HepG2 (cell line): Measurements from ENCODE around the gene DNASE2. TPM values are rescaled to one million over a fixed set of nuclear protein-coding genes. Genes with fewer than 3 reads are reported as not detected.

Experiments used
- ATAC-seq: fragments of 200-7000 bp; cut with Tn5 transposase; 3 replicates; pipeline ENCODE4 v1.9.1; 2020; ENCODE audit warnings: mild to moderate bottlenecking, moderate library complexity
- BruUV-seq: library from RNA; stranded (reverse); fragments of 400-500 nt; replicated peaks from 2 replicates; lab custom pipeline; 2021; lab: Mats Ljungman, UMichigan
- CTCF ChIA-PET: fragments of 300-600 bp; formaldehyde crosslinking; extraction: SDS; loops from one replicate; lab custom pipeline; 2021; ENCODE audit warnings: low total read pairs, inconsistent platforms, low intra/inter-chr PET ratio; lab: Yijun Ruan, JAX
- POLR2A ChIA-PET: fragments of 350-600 bp; sonication (Branson Sonifier 250); formaldehyde crosslinking; loops from one replicate; lab custom pipeline; 2020; ENCODE audit warnings: antibody characterized with exemption, inconsistent platforms; lab: Yijun Ruan, JAX
- DNase-seq: peaks from one replicate; pipeline ENCODE4 v3.0.0-alpha.2; 2015; ENCODE audit warnings: low spot score
- FAIRE-seq: peaks from 3 replicates; lab custom pipeline; 2011; peaks lifted over from hg19 to GRCh38; lab: Jason Lieb, UNC
- H2AFZ ChIP-seq: one replicate; pipeline ENCODE4 v1.6.1; 2011; ENCODE audit warnings: low read length, inconsistent platforms
- H3K27ac ChIP-seq: fragments of 300-600 bp; 3 replicates; pipeline ENCODE4 v1.8.0; 2011; ENCODE audit warnings: mixed run types, mild to moderate bottlenecking, mixed read lengths, low read length, inconsistent platforms; ENCODE audit not compliant: insufficient read depth; ENCODE audit errors: extremely low read length
- H3K27me3 ChIP-seq, 2 experiments: fragments of 200-600 bp in 1 of 2; 2 replicates in 1 of 2; 3 replicates in 1 of 2; pipeline versions ENCODE4 v1.6.0 to v1.8.0; 2011; ENCODE audit warnings: low read length in 2 of 2, mild to moderate bottlenecking in 2 of 2, moderate library complexity in 2 of 2, inconsistent platforms in 1 of 2; ENCODE audit not compliant: insufficient read depth in 2 of 2, control insufficient read depth in 1 of 2
- H3K36me3 ChIP-seq, 2 experiments: fragments of 200-600 bp in 1 of 2; replicated peaks in 1 of 2; 2 replicates in 1 of 2; 3 replicates in 1 of 2; pipeline versions ENCODE4 v1.5.1 to v1.8.0; 2011; ENCODE audit warnings: low read length in 2 of 2, inconsistent platforms in 1 of 2; ENCODE audit not compliant: insufficient read depth in 2 of 2, control insufficient read depth in 1 of 2
- H3K4me1 ChIP-seq: 2 replicates; pipeline ENCODE4 v1.5.1; 2012; ENCODE audit warnings: low read length, inconsistent platforms; ENCODE audit not compliant: insufficient read depth
- H3K4me2 ChIP-seq: 2 replicates; pipeline ENCODE4 v1.6.0; 2011; ENCODE audit warnings: low read depth, low read length, inconsistent platforms
- H3K4me3 ChIP-seq, 3 experiments: fragments of 200-600 bp in 1 of 3; sonication (generic), shearing (Covaris generic) in 1 of 3; replicated peaks in 1 of 3; 2 replicates each; pipeline ENCODE4 v1.5.1; 2011 to 2016; ENCODE audit warnings: low read length in 3 of 3, inconsistent platforms in 2 of 3, low read depth in 2 of 3, mild to moderate bottlenecking in 2 of 3, control low read depth in 1 of 3, mixed read lengths in 1 of 3; ENCODE audit not compliant: insufficient read depth in 1 of 3
- H3K79me2 ChIP-seq: one replicate; pipeline ENCODE4 v1.6.1; 2011; ENCODE audit warnings: low read length, inconsistent platforms; ENCODE audit not compliant: insufficient read depth
- H3K9ac ChIP-seq: 2 replicates; pipeline ENCODE4 v1.6.0; 2011; ENCODE audit warnings: mild to moderate bottlenecking, low read depth, low read length, inconsistent platforms; ENCODE audit not compliant: insufficient read depth
- H3K9me3 ChIP-seq: 2 replicates; pipeline ENCODE4 v1.5.1; 2012; ENCODE audit warnings: mild to moderate bottlenecking, low read length
- H4K20me1 ChIP-seq: 2 replicates; pipeline ENCODE4 v1.6.0; 2011; ENCODE audit warnings: inconsistent platforms, mild to moderate bottlenecking, low read length, moderate library complexity; ENCODE audit not compliant: insufficient read depth
- HCFC1 ChIP-seq: fragments of 150-350 bp; IDR thresholded peaks from 2 replicates; pipeline ENCODE4 v1.6.1; 2014; ENCODE audit warnings: low read depth, low read length
- MIER3 ChIP-seq: IDR thresholded peaks from 2 replicates; pipeline ENCODE4 v1.6.1; 2016; ENCODE audit warnings: missing compliant biosample characterization, borderline replicate concordance
- MTF1 ChIP-seq: sonication (generic); formaldehyde crosslinking; IDR thresholded peaks from 2 replicates; pipeline ENCODE4 v1.5.0; 2020; ENCODE audit warnings: missing genetic modification reagents
- NFYB ChIP-seq: sonication (generic); formaldehyde crosslinking; IDR thresholded peaks from 2 replicates; pipeline ENCODE4 v1.4.0; 2020; ENCODE audit warnings: missing genetic modification reagents
- NFYC ChIP-seq: IDR thresholded peaks from 2 replicates; pipeline ENCODE4 v1.6.1; 2016; ENCODE audit warnings: missing genetic modification reagents, missing compliant biosample characterization
- PBX2 ChIP-seq: IDR thresholded peaks from 2 replicates; pipeline ENCODE4 v1.6.1; 2016; ENCODE audit warnings: control low read depth
- SP2 ChIP-seq: sonication (generic); formaldehyde crosslinking; IDR thresholded peaks from 2 replicates; pipeline ENCODE4 v1.5.1; 2020; ENCODE audit warnings: mild to moderate bottlenecking, missing genetic modification reagents
- STAT6 ChIP-seq: sonication (generic); formaldehyde crosslinking; IDR thresholded peaks from 2 replicates; pipeline ENCODE4 v1.4.0; 2020; ENCODE audit warnings: missing genetic modification reagents, mild to moderate bottlenecking, borderline replicate concordance
- TCF7L2 ChIP-seq: IDR thresholded peaks from 2 replicates; pipeline ENCODE4 v1.6.1; 2011; ENCODE audit warnings: mild to moderate bottlenecking, low read depth, low read length, moderate library complexity
- XBP1 ChIP-seq: sonication (generic); formaldehyde crosslinking; IDR thresholded peaks from 2 replicates; pipeline ENCODE4 v1.5.0; 2020; ENCODE audit warnings: missing genetic modification reagents
- ZNF235 ChIP-seq: sonication (generic); formaldehyde crosslinking; IDR thresholded peaks from 2 replicates; pipeline ENCODE4 v1.8.1; 2023; ENCODE audit warnings: mild to moderate bottlenecking, missing genetic modification reagents, borderline replicate concordance
- ZNF274 ChIP-seq: sonication (generic); formaldehyde crosslinking; IDR thresholded peaks from 2 replicates; pipeline ENCODE4 v1.5.1; 2020; ENCODE audit warnings: mild to moderate bottlenecking, missing genetic modification reagents
- WGBS: methylation state at CpG from one replicate; pipeline ENCODE4 v1.1.6; 2017; ENCODE audit warnings: low lambda C conversion rate; 5-methylcytosine and 5-hydroxymethylcytosine counted together
- in situ Hi-C: cut with HindIII; loops from 2 replicates; pipeline ENCODE4 v1.10.0; 2017; ENCODE audit warnings: low pct_unique_long_range_greater_than_20kb; ENCODE audit not compliant: extremely low pct_ligation_motif_present
- intact Hi-C: fragments of 100-400 bp; cut with micrococcal nuclease; formaldehyde crosslinking; loops from one replicate; pipeline ENCODE4 v1.10.0; 2022; ENCODE audit not compliant: unreplicated experiment
- polyA plus RNA-seq, 8 experiments: library from polyadenylated mRNA; depleted of rRNA in 3 of 8; stranded (reverse) in 7 of 8; unstranded in 1 of 8; fragments of >200 nt; fragmentation: Illumina TruSeq in 4 of 8; extraction: Trizol in 4 of 8; gene quantifications; 2 replicates each; pipeline versions ENCODE4 v1.2.1 to v1.2.3, GENCODE V29; 2011 to 2016; ENCODE audit warnings: low read depth in 4 of 8, missing spikeins in 1 of 8, mixed read lengths in 1 of 8; ENCODE audit not compliant: insufficient read depth in 1 of 8
- total RNA-seq, 5 experiments: library from RNA; depleted of rRNA; stranded (reverse); fragments of >200 nt; fragmentation: Illumina TruSeq; extraction: Trizol; gene quantifications; 2 replicates each; pipeline ENCODE4 v1.2.3, GENCODE V29; 2016; ENCODE audit warnings: low read depth in 1 of 5

The DNASE2 gene
- total and polyA plus RNA-seq, 2 of the 13 experiments (the other 11 are each of a cell fraction or from before 2014, with no cell fraction given): 7.5 to 16.2 TPM

GRCh38 chr19:12868540-12869112 is 12.6 kb downstream of the DNASE2 start:
- intact Hi-C loops: no loop called here
- no peak overlapping the region for H2AFZ ChIP-seq
- H3K4me2 ChIP-seq: no peak overlapping the region
- DNase-seq (no peak), ATAC-seq (no peak), FAIRE-seq (no peak)
- no peaks in the 10 kb centered on the region for H3K27me3 ChIP-seq
- no peak overlapping the region for H3K9ac ChIP-seq
- H3K36me3 ChIP-seq: no peaks in the 10 kb centered on the region
- no peak overlapping the region for H3K4me3 ChIP-seq
- no TSS peak for BruUV-seq
- WGBS: 85% methylated on average over 8 of the region's 10 CpGs
- H3K79me2 ChIP-seq: no peaks in the 10 kb centered on the region
- in situ Hi-C loops: no loop called here
- ChIA-PET CTCF (no interaction called here), POLR2A (no interaction called here)
- 0 out of 2 replicates have a peak, but pooled peaks have one; percentile 42 for TF ChIP-seq SP2
- TF ChIP-seq TCF7L2: no peak
- peak; percentile 81 for TF ChIP-seq NFYC
- peak; percentile 75 for TF ChIP-seq NFYB
- TF ChIP-seq PBX2 (CRISPR knock-in tag): peak; percentile 66
- H4K20me1 ChIP-seq: no peaks in the 10 kb centered on the region
- peaks cover 19% of the 10 kb centered on the region for H3K4me1 ChIP-seq
- H3K9me3 ChIP-seq: no peaks in the 10 kb centered on the region
- H3K27ac ChIP-seq: no peak overlapping the region

DNA sequence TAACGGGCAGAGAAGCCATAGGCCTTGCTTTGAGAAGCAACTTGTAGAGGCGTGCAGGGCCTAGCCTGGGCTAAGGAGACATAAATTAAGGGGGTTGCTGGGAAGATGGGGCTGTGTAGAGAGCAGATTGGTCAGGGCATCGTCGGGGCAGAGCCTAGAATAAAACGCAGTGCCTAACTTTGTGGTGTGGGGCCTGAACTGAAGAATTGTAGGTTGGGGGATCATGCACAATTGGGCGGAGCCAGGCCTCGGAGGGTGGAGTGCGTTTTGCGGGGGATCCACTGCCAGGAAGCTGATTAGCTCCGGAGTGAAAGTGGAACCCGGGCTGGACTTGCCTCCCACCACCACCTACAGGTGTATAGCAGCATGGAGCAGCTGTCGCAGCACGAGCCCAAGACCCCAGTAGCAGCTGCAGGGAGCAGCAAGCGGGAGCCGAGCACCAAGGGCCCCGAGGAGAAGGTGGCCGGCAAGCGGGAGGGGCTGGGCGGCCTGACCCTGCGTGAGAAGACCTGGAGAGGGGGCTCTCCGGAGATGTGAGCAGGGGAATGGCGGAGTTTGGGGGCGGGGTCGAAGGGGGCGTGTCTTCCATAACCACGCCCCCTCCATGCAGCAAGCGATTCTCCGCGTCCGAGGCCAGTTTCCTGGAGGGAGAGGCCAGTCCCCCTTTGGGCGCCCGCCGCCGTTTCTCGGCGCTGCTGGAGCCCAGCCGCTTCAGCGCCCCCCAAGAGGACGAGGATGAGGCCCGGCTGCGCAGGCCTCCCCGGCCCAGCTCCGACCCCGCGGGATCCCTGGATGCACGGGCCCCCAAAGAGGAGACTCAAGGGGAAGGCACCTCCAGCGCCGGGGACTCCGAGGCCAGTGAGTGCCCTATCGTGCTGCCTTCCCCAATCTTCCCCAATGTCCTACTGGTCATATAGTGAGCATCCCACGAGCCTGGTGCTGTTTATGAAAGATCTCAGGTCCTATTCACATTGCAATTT is 13.8 kb downstream of the DNASE2 start:
- CTCF ChIA-PET: no interaction called here

More for the DNA sequence above, 13.8 kb downstream of the DNASE2 start:
- in situ Hi-C loops: no loop called here
- no peaks in the 10 kb centered on the region for H3K9me3 ChIP-seq
- H2AFZ ChIP-seq: no peak overlapping the region
- no peak overlapping the region for H3K4me2 ChIP-seq
- DNase-seq: no peak
- ATAC-seq: no peak
- POLR2A ChIA-PET: no interaction called here
- H3K27ac ChIP-seq: no peak overlapping the region
- TF ChIP-seq HCFC1 (no peak), MIER3 (CRISPR knock-in tag) (no peak), ZNF274 (CRISPR knock-in tag) (no peak), MTF1 (CRISPR knock-in tag) (no peak), ZNF235 (no peak), XBP1 (CRISPR knock-in tag) (no peak), STAT6 (no peak)
- no peak overlapping the region for H3K4me3 ChIP-seq
- 95% methylated on average over 36 of the region's 51 CpGs for WGBS
- intact Hi-C loops: no loop called here
- H3K4me1 ChIP-seq: peaks cover 19% of the 10 kb centered on the region
- no peaks in the 10 kb centered on the region for H3K36me3 ChIP-seq
- no peak for FAIRE-seq
- H4K20me1 ChIP-seq: no peaks in the 10 kb centered on the region
- no peaks in the 10 kb centered on the region for H3K79me2 ChIP-seq
- no TSS peak for BruUV-seq
- H3K27me3 ChIP-seq: no peaks in the 10 kb centered on the region
- no peak overlapping the region for H3K9ac ChIP-seq
